ENCODE measurements around the gene SERP2. TPM values are rescaled to one million over a fixed set of nuclear protein-coding genes. Genes with fewer than 3 reads are reported as not detected.

Gene SERP2
- total and polyA plus RNA-seq, 10 donors, result 0.38 to 3.7 (median 1.1) TPM; not detected in 3

DNA sequence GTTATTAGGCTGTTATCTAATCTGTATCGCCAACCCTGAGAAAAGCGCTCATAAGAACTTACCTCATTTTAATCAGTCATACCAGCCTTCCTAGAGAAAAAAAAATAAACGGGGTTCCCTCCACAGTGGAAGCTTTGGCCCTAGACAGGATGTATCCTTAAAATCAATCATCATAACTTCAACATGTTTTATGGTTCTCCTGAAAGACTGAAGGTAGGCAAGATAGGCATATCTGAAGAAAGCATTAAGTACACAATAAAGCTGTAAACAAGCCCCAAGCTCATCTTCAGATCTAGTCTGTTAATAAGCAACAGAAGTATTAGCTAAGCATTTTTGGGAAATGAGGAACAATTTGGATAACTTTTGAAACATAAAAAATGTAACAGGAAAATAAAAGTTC, 18.7 kb upstream of the SERP2 start:
- Histone ChIP-seq H3K4me1 (no peaks in the 10 kb centered on the region), H3K27ac (no peak overlapping the region), H3K9me3 (no peaks in the 10 kb centered on the region), H3K36me3 (no peaks in the 10 kb centered on the region), H3K27me3 (replicated peaks in 1 of 7) (no peaks in the 10 kb centered on the region), H3K4me3 (no peak overlapping the region)
- 58 to 70% (median 65%) methylated on average over 3 of the region's 3 CpGs for WGBS, 5 donors
- intact Hi-C loops (cut with DNase I; ENCODE audit: low total_unique reads), result no loop called here
- no peak for DNase-seq
- TF ChIP-seq POLR2AphosphoS5 (IDR thresholded peaks at IDR 0.05) (no peak), POLR2A (IDR thresholded peaks at IDR 0.05) (no peak)
- TF ChIP-seq, protein P1, sequence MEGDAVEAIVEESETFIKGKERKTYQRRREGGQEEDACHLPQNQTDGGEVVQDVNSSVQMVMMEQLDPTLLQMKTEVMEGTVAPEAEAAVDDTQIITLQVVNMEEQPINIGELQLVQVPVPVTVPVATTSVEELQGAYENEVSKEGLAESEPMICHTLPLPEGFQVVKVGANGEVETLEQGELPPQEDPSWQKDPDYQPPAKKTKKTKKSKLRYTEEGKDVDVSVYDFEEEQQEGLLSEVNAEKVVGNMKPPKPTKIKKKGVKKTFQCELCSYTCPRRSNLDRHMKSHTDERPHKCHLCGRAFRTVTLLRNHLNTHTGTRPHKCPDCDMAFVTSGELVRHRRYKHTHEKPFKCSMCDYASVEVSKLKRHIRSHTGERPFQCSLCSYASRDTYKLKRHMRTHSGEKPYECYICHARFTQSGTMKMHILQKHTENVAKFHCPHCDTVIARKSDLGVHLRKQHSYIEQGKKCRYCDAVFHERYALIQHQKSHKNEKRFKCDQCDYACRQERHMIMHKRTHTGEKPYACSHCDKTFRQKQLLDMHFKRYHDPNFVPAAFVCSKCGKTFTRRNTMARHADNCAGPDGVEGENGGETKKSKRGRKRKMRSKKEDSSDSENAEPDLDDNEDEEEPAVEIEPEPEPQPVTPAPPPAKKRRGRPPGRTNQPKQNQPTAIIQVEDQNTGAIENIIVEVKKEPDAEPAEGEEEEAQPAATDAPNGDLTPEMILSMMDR (IDR thresholded peaks at IDR 0.05 in 8 of 11, conservative IDR thresholded peaks at IDR 0.05 in 3 of 11), result no peak

DNA sequence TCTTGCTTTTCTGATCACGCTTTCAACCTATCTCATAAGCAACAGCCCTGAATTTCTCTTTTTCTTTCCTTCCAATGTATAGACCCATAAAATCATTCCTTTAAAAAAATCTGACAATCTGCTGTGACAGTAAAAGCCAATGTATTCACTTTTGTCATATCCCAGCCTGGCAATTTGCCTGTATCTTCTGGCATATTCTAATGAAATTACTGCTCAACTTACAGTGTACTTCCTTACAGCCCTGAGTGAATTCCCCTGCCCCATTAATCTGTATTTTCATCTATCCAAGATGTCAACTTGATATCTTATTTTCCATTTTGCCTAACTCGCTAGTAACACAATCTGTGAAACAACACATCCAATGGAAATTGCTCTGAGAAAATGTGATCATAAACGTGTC, 18.0 kb upstream of the SERP2 start:
- H3K4me3 ChIP-seq, result no peak overlapping the region
- no peaks in the 10 kb centered on the region for H3K4me1 ChIP-seq
- H3K27ac ChIP-seq, result no peak overlapping the region
- H3K9me3 ChIP-seq, result no peaks in the 10 kb centered on the region
- no peaks in the 10 kb centered on the region for H3K36me3 ChIP-seq
- intact Hi-C loops (cut with DNase I; ENCODE audit: low total_unique reads), result no loop called here
- no peaks in the 10 kb centered on the region for H3K27me3 ChIP-seq (replicated peaks in 1 of 7)
- TF ChIP-seq POLR2AphosphoS5 (IDR thresholded peaks at IDR 0.05) (no peak), POLR2A (IDR thresholded peaks at IDR 0.05) (no peak)
- TF ChIP-seq, protein P1 (IDR thresholded peaks at IDR 0.05 in 8 of 11, conservative IDR thresholded peaks at IDR 0.05 in 3 of 11), result no peak
- WGBS, 5 donors, result 80 to 89% (median 85%) methylated on average over 3 of the region's 3 CpGs
- DNase-seq, result no peak

DNA sequence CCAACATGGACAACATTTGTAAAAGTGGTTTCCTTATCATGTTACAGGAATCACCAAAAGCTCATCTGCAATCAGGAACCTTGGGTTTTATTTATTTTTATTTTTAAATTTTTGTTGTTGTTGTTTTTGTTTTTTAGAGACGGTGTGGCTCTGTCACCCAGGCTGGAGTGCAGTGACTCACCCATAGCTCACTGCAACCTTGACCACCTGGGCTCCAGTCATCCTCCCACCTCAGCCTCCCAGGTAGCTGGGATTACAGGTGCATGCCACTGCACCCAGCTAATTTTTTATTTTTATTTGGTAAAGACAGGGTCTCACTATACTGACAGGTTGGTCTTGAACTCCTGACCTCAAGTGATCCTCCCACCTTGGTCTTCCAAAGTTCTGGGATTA, 13.6 kb upstream of the SERP2 start:
- H3K9me3 ChIP-seq, result no peaks in the 10 kb centered on the region
- WGBS, 5 donors, result 85 to 93% (median 90%) methylated on average over 1 of the region's 1 CpG
- H3K27me3 ChIP-seq (replicated peaks in 1 of 7), result no peaks in the 10 kb centered on the region
- no peaks in the 10 kb centered on the region for H3K36me3 ChIP-seq
- intact Hi-C loops (cut with DNase I; ENCODE audit: low total_unique reads), result no loop called here
- no peak for DNase-seq
- TF ChIP-seq POLR2AphosphoS5 (IDR thresholded peaks at IDR 0.05) (no peak), POLR2A (IDR thresholded peaks at IDR 0.05) (no peak)
- TF ChIP-seq, protein P1 (IDR thresholded peaks at IDR 0.05 in 8 of 11, conservative IDR thresholded peaks at IDR 0.05 in 3 of 11), result no peak
- no peak overlapping the region for H3K27ac ChIP-seq
- no peaks in the 10 kb centered on the region for H3K4me1 ChIP-seq
- no peak overlapping the region for H3K4me3 ChIP-seq

DNA sequence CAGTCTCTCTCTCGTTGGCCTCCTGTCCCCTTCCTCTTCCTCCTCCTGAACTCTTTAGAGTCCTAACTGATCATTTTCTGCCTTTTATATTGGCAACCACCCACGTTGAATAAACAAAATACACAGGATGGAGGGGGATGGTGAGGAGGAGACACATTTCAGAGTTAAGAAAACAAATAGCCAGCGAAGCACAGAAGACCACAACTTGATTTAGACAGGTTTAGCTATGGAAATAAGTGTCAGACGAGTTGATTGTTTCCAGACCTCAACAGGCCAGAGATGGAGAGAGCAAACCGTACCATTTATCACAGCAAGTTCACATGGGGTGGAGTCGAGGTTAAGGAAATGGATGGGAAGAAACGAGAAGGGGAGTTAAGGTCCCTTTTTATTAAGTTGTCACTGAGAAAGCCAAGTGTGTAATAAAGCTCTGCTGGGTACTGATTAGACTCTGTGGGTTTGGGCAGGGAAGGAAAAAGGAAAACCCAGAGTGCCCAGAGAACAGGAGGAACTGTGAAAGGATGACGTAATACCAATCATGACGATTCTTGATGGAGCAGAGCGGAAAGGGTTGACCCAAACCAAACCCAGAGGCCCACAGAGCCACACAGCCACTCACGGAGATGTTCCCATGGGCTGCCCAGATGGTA, 11.1 kb upstream of the SERP2 start:
- DNase-seq, result no peak
- intact Hi-C loops (cut with DNase I; ENCODE audit: low total_unique reads), result no loop called here
- no peak overlapping the region for H3K27ac ChIP-seq
- no peak for TF ChIP-seq POLR2A (IDR thresholded peaks at IDR 0.05)
- TF ChIP-seq, protein P1 (IDR thresholded peaks at IDR 0.05 in 8 of 11, conservative IDR thresholded peaks at IDR 0.05 in 3 of 11), result no peak
- TF ChIP-seq POLR2AphosphoS5 (IDR thresholded peaks at IDR 0.05), result no peak
- no peaks in the 10 kb centered on the region for H3K27me3 ChIP-seq (replicated peaks in 1 of 7)
- no peaks in the 10 kb centered on the region for H3K4me1 ChIP-seq
- 40 to 62% (median 49%) methylated on average over 11 of the region's 11 CpGs for WGBS, 5 donors
- no peaks in the 10 kb centered on the region for H3K36me3 ChIP-seq
- no peak overlapping the region for H3K4me3 ChIP-seq
- H3K9me3 ChIP-seq, result no peaks in the 10 kb centered on the region

Data from spleen (tissue), 11 donors.